ENCODE measurements around the gene NFATC2IP. TPM values are rescaled to one million over a fixed set of nuclear protein-coding genes. Genes with fewer than 3 reads are reported as not detected.

NFATC2IP gene
- total and polyA plus RNA-seq, 2 of the 13 experiments (the other 11 are each of a cell fraction or from before 2014, with no cell fraction given): 32.1 to 48.5 TPM

DNA sequence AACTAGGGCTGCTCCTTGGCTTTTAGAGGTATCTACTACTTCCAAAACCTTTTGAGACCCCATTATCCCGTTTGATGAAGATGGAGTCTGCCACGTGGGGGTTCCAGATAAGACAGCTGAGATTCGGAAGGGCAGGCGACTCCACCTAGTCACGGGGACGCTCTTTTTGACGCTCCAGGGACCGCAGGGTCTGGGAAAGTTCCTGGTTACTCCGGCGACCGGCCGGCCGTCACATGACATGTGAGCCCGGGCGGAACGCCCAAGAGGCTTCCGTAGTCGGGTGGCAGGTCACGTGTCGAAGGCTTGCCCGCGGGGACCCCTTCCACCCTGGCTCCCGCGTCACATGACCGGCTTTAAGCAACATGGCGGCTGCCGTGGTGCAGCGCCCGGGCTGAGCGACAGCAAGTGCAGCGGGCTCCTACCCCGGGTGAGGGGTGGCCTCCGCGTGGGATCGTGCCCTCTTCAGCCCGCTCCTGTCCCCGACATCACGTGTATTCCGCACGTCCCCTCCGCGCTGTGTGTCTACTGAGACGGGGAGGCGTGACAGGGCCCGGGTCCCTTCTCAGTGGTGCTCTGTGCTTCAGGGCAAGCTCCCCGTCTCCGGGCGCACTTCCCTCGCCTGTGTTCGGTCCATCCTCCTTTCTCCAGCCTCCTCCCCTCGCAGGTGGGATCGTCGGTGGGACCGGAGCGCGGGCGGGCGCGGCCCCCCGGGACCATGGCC, 23.9 kb downstream of the NFATC2IP start, which contains the start of gene SPNS1 (continued):
- TF ChIP-seq, protein P1, sequence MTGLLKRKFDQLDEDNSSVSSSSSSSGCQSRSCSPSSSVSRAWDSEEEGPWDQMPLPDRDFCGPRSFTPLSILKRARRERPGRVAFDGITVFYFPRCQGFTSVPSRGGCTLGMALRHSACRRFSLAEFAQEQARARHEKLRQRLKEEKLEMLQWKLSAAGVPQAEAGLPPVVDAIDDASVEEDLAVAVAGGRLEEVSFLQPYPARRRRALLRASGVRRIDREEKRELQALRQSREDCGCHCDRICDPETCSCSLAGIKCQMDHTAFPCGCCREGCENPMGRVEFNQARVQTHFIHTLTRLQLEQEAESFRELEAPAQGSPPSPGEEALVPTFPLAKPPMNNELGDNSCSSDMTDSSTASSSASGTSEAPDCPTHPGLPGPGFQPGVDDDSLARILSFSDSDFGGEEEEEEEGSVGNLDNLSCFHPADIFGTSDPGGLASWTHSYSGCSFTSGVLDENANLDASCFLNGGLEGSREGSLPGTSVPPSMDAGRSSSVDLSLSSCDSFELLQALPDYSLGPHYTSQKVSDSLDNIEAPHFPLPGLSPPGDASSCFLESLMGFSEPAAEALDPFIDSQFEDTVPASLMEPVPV (CRISPR knock-in tag; IDR thresholded peaks at IDR 0.05): 0 out of 2 replicates have a peak, but pooled peaks have one; percentile 81
- no peak for TF ChIP-seq HHEX (CRISPR knock-in tag; IDR thresholded peaks at IDR 0.05)
- TF ChIP-seq, protein P2, sequence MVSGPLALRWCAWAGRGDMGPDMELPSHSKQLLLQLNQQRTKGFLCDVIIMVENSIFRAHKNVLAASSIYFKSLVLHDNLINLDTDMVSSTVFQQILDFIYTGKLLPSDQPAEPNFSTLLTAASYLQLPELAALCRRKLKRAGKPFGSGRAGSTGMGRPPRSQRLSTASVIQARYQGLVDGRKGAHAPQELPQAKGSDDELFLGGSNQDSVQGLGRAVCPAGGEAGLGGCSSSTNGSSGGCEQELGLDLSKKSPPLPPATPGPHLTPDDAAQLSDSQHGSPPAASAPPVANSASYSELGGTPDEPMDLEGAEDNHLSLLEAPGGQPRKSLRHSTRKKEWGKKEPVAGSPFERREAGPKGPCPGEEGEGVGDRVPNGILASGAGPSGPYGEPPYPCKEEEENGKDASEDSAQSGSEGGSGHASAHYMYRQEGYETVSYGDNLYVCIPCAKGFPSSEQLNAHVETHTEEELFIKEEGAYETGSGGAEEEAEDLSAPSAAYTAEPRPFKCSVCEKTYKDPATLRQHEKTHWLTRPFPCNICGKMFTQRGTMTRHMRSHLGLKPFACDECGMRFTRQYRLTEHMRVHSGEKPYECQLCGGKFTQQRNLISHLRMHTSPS (CRISPR knock-in tag; IDR thresholded peaks at IDR 0.05; ENCODE audit: low read depth): no peak; the same call in none of the 2 replicates
- TF ChIP-seq, protein P3, sequence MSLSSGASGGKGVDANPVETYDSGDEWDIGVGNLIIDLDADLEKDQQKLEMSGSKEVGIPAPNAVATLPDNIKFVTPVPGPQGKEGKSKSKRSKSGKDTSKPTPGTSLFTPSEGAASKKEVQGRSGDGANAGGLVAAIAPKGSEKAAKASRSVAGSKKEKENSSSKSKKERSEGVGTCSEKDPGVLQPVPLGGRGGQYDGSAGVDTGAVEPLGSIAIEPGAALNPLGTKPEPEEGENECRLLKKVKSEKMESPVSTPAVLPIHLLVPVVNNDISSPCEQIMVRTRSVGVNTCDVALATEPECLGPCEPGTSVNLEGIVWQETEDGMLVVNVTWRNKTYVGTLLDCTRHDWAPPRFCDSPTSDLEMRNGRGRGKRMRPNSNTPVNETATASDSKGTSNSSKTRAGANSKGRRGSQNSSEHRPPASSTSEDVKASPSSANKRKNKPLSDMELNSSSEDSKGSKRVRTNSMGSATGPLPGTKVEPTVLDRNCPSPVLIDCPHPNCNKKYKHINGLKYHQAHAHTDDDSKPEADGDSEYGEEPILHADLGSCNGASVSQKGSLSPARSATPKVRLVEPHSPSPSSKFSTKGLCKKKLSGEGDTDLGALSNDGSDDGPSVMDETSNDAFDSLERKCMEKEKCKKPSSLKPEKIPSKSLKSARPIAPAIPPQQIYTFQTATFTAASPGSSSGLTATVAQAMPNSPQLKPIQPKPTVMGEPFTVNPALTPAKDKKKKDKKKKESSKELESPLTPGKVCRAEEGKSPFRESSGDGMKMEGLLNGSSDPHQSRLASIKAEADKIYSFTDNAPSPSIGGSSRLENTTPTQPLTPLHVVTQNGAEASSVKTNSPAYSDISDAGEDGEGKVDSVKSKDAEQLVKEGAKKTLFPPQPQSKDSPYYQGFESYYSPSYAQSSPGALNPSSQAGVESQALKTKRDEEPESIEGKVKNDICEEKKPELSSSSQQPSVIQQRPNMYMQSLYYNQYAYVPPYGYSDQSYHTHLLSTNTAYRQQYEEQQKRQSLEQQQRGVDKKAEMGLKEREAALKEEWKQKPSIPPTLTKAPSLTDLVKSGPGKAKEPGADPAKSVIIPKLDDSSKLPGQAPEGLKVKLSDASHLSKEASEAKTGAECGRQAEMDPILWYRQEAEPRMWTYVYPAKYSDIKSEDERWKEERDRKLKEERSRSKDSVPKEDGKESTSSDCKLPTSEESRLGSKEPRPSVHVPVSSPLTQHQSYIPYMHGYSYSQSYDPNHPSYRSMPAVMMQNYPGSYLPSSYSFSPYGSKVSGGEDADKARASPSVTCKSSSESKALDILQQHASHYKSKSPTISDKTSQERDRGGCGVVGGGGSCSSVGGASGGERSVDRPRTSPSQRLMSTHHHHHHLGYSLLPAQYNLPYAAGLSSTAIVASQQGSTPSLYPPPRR (CRISPR knock-in tag; IDR thresholded peaks at IDR 0.05; ENCODE audit: borderline replicate concordance): peak; percentile 76
- TF ChIP-seq MAFK (conservative IDR thresholded peaks at IDR 0.05 in 1 of 2, IDR thresholded peaks at IDR 0.05 in 1 of 2; ENCODE audit: low read length in 2 of 2): peak in 1 of 2 experiments; percentile 40; a peak in 1 of 4 replicates
- no peak for TF ChIP-seq ZNF644 (CRISPR knock-in tag; IDR thresholded peaks at IDR 0.05; ENCODE audit: low read depth)
- TF ChIP-seq ZSCAN29 (CRISPR knock-in tag; conservative IDR thresholded peaks at IDR 0.05): peak; percentile 87; the same call in 1 of the 2 replicates
- TF ChIP-seq ZNF430 (CRISPR knock-in tag; IDR thresholded peaks at IDR 0.05): peak; percentile 58
- peak; percentile 87; the same call in 1 of the 2 replicates for TF ChIP-seq FOXK2 (IDR thresholded peaks at IDR 0.05)
- TF ChIP-seq, protein P4, sequence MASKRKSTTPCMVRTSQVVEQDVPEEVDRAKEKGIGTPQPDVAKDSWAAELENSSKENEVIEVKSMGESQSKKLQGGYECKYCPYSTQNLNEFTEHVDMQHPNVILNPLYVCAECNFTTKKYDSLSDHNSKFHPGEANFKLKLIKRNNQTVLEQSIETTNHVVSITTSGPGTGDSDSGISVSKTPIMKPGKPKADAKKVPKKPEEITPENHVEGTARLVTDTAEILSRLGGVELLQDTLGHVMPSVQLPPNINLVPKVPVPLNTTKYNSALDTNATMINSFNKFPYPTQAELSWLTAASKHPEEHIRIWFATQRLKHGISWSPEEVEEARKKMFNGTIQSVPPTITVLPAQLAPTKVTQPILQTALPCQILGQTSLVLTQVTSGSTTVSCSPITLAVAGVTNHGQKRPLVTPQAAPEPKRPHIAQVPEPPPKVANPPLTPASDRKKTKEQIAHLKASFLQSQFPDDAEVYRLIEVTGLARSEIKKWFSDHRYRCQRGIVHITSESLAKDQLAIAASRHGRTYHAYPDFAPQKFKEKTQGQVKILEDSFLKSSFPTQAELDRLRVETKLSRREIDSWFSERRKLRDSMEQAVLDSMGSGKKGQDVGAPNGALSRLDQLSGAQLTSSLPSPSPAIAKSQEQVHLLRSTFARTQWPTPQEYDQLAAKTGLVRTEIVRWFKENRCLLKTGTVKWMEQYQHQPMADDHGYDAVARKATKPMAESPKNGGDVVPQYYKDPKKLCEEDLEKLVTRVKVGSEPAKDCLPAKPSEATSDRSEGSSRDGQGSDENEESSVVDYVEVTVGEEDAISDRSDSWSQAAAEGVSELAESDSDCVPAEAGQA (IDR thresholded peaks at IDR 0.05; ENCODE audit: low read depth): peak; percentile 87
- TF ChIP-seq, protein P4 (CRISPR knock-in tag; IDR thresholded peaks at IDR 0.05; ENCODE audit: borderline replicate concordance): peak; percentile 90; the same call in 1 of the 2 replicates
- peak; percentile 45; the same call in 1 of the 2 replicates for TF ChIP-seq MIER2 (CRISPR knock-in tag; IDR thresholded peaks at IDR 0.05)

Measured in HepG2 (cell line).